ENCODE measurements around the gene CBX8. TPM values are rescaled to one million over a fixed set of nuclear protein-coding genes. Genes with fewer than 3 reads are reported as not detected.

The CBX8 gene
- total and polyA plus RNA-seq, 2 of the 13 experiments (the other 11 are each of a cell fraction or from before 2014, with no cell fraction given), result 0.34 to 12.6 TPM

- peak; percentile 96 for TF ChIP-seq EZH2 (conservative IDR thresholded peaks at IDR 0.05; ENCODE audit: low read depth, low read length)
Observed at GRCh38 chr17:79791735-79792161, 5.1 kb downstream of the CBX8 start (continued).

GRCh38 chr17:79790805-79791734, 5.8 kb downstream of the CBX8 start:
- CTCF ChIA-PET (ENCODE audit: low intra/inter-chr PET ratio, low total read pairs), result interaction anchor here (1.3 to 2.4 kb wide), 4 partner anchors 21 to 179 kb away, joined by 4 to 14 read pairs (median 10); no protein-coding TSS in a partner anchor
- WGBS (ENCODE audit: low lambda C conversion rate), result 28% methylated on average over 62 of the region's 68 CpGs
- peaks cover 5 to 9% of the 10 kb centered on the region in 2 experiments; a peak in 4 of 5 replicates for H3K36me3 ChIP-seq (replicated peaks in 1 of 2; ENCODE audit: control insufficient read depth in 1 of 2, insufficient read depth in 2 of 2, low read length in 2 of 2)
- ATAC-seq (peak; percentile 23), FAIRE-seq (no peak), DNase-seq (ENCODE audit: low spot score) (no peak)
- H4K20me1 ChIP-seq (ENCODE audit: insufficient read depth, low read length), result no peaks in the 10 kb centered on the region
- peak overlapping the region; percentile 49 for H3K4me2 ChIP-seq (ENCODE audit: low read depth, low read length)
- no peak overlapping the region for H3K9ac ChIP-seq (ENCODE audit: insufficient read depth, low read depth, low read length)
- peaks cover 5% of the 10 kb centered on the region for H3K79me2 ChIP-seq (ENCODE audit: insufficient read depth, low read length)
- no peak overlapping the region for H2AFZ ChIP-seq (ENCODE audit: low read length)
- H3K4me3 ChIP-seq (replicated peaks in 1 of 3; ENCODE audit: insufficient read depth in 1 of 3, low read depth in 2 of 3, low read length in 3 of 3), result peak overlapping the region in 2 of 3 experiments; percentile 30 to 54; a peak in 3 of 6 replicates
- POLR2A ChIA-PET, result interaction anchor here (1.4 to 2.0 kb wide), 2 partner anchors 48 to 203 kb away, joined by 4 to 7 read pairs; partner anchors contain the start of gene CBX4
- no peaks in the 10 kb centered on the region for H3K9me3 ChIP-seq (ENCODE audit: low read length)
- in situ Hi-C loops (cut with HindIII; ENCODE audit: extremely low pct_ligation_motif_present, low pct_unique_long_range_greater_than_20kb) (no loop called here), intact Hi-C loops (cut with micrococcal nuclease; ENCODE audit: unreplicated experiment) (no loop called here)
- H3K27me3 ChIP-seq (ENCODE audit: control insufficient read depth in 1 of 2, insufficient read depth in 2 of 2, low read length in 2 of 2), result peaks cover 18 to 48% of the 10 kb centered on the region in 2 experiments
- H3K4me1 ChIP-seq (ENCODE audit: insufficient read depth, low read length), result peaks cover 52% of the 10 kb centered on the region
- H3K27ac ChIP-seq (ENCODE audit: extremely low read length, insufficient read depth, low read length), result no peak overlapping the region
- BruUV-seq (replicated peaks), result no TSS peak
- TF ChIP-seq MAZ (IDR thresholded peaks at IDR 0.05; ENCODE audit: borderline replicate concordance, low read depth, low read length), result no peak
- TF ChIP-seq MAZ (CRISPR knock-in tag; IDR thresholded peaks at IDR 0.05; ENCODE audit: low read depth), result peak; percentile 49
- TF ChIP-seq KDM2A (CRISPR knock-in tag; IDR thresholded peaks at IDR 0.05; ENCODE audit: borderline replicate concordance, low read depth), result peak; percentile 34; the same call in 1 of the 2 replicates
- no peak for TF ChIP-seq PHF5A (CRISPR knock-in tag; IDR thresholded peaks at IDR 0.05; ENCODE audit: low read depth, unreplicated experiment)
- no peak for TF ChIP-seq YEATS2 (CRISPR knock-in tag; IDR thresholded peaks at IDR 0.05; ENCODE audit: borderline replicate concordance)
- TF ChIP-seq SIX1 (CRISPR knock-in tag; IDR thresholded peaks at IDR 0.05; ENCODE audit: borderline replicate concordance), result no peak
- TF ChIP-seq ZNF280D (CRISPR knock-in tag; IDR thresholded peaks at IDR 0.05), result no peak
- TF ChIP-seq POGK (CRISPR knock-in tag; conservative IDR thresholded peaks at IDR 0.05), result 0 out of 2 replicates have a peak, but pooled peaks have one; percentile 30
- TF ChIP-seq ZNF138 (CRISPR knock-in tag; IDR thresholded peaks at IDR 0.05; ENCODE audit: low read depth), result 0 out of 2 replicates have a peak, but pooled peaks have one; percentile 34
- no peak for TF ChIP-seq ZBTB8A (CRISPR knock-in tag; IDR thresholded peaks at IDR 0.05; ENCODE audit: borderline replicate concordance, low read depth)
- TF ChIP-seq ZSCAN20 (CRISPR knock-in tag; IDR thresholded peaks at IDR 0.05; ENCODE audit: borderline replicate concordance), result 0 out of 2 replicates have a peak, but pooled peaks have one; percentile 23
- no peak for TF ChIP-seq ZNF317 (CRISPR knock-in tag; IDR thresholded peaks at IDR 0.05)
- TF ChIP-seq CREM (IDR thresholded peaks at IDR 0.05), result no peak
- TF ChIP-seq CREM (CRISPR knock-in tag; IDR thresholded peaks at IDR 0.05), result no peak
- no peak for TF ChIP-seq ZNF253 (CRISPR knock-in tag; IDR thresholded peaks at IDR 0.05; ENCODE audit: borderline replicate concordance)

Measured in HepG2 (cell line).